Activated T-cell treated with anti-CD3 and anti-CD28 coated beads, Interleukin-2, amount 50 U/mL, for 24 hours (primary cell): ENCODE measurements around the gene BGLAP.

Experiments used
- DNase-seq: peaks from one replicate; pipeline ENCODE4 v3.0.0-alpha.2; 2020
- H3K27ac Mint-ChIP-seq: 2 replicates; pipeline ENCODE4 v1.8.0; 2020; ENCODE audit warnings: mild to moderate bottlenecking, mixed read lengths
- H3K27me3 Mint-ChIP-seq: 2 replicates; pipeline ENCODE4 v1.8.0; 2020; ENCODE audit warnings: mixed read lengths
- H3K36me3 Mint-ChIP-seq: 2 replicates; pipeline ENCODE4 v1.8.0; 2020; ENCODE audit warnings: low read depth, mixed read lengths
- H3K4me1 Mint-ChIP-seq: 2 replicates; pipeline ENCODE4 v1.8.0; 2020; ENCODE audit warnings: low read depth, mixed read lengths
- H3K4me3 Mint-ChIP-seq: 2 replicates; pipeline ENCODE4 v1.8.0; 2020; ENCODE audit warnings: mild to moderate bottlenecking, moderate library complexity, mixed read lengths
- H3K9me3 Mint-ChIP-seq: 2 replicates; pipeline ENCODE4 v1.8.0; 2020; ENCODE audit warnings: mixed read lengths

BGLAP gene

GRCh38 chr1:156241926-156242325 is at the start of gene BGLAP:
TSS of gene BGLAP (plus strand) at chr1:156242184. CDS start at chr1:156242232, 48 bp downstream.
- H3K9me3 Mint-ChIP-seq: no peaks in the 10 kb centered on the region
- H3K27me3 Mint-ChIP-seq: no peaks in the 10 kb centered on the region
- no peak within 1 kb of the TSS for H3K4me3 Mint-ChIP-seq
- no peak for DNase-seq
- H3K36me3 Mint-ChIP-seq: peaks cover 56% of the 10 kb centered on the region
- peaks cover 30% of the 10 kb centered on the region for H3K4me1 Mint-ChIP-seq
- H3K27ac Mint-ChIP-seq: peak within 1 kb of the TSS; percentile 63

- no peaks in the 10 kb centered on the region for H3K27me3 Mint-ChIP-seq
- H3K36me3 Mint-ChIP-seq: peaks cover 59% of the 10 kb centered on the region
- DNase-seq: no peak
- H3K4me1 Mint-ChIP-seq: peaks cover 60% of the 10 kb centered on the region
- peak overlapping the region; percentile 99 for H3K27ac Mint-ChIP-seq
- no peaks in the 10 kb centered on the region for H3K9me3 Mint-ChIP-seq
- H3K4me3 Mint-ChIP-seq: no peak overlapping the region
These were observed 48.8 kb upstream of the BGLAP start for GRCh38 chr1:156193208-156193487.

DNA sequence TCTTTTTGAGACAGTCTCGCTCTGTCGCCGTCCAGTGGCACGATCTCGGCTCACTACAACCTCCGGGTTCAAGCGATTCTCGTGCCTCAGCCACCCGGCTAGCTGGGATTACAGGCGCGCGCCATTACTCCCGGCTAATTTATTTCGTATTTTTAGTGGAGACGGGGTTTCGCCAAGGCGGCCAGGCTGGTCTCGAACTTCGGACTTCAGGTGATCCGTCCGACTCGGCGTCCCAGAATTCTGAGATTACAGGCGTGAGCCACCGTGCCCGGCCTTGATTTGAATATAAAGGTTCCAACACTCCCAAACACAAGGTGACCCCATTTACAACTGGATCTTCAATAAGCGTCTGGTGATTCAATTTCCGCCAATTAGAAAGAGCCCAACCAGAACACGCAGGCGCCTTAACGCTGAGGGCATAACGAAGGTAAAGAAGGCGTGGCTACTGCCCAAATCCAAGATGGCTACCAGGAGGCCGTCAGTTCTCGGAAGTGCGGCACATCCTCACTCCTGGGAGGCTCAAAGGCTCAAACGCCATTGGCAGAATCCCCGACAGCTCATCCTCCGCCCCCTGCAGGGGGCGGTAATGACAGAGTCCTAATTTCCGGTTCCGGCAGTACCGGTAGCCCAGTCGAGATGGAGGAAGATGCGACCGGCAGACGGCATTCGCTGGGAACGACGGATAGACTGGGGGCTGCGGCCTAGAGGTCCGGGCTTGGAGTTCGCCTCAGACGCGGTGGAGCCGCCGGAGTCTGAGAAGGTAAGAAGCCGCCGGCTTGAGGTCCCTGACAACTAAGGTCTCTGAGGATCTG is 48.3 kb upstream of the BGLAP start, which contains the start of gene SLC25A44:
Gene SLC25A44 (plus strand): TSS at position 617 of the 812 bp plus-strand sequence. CDS start 5,744 bp downstream, outside the sequence.
- peaks cover 65% of the 10 kb centered on the region for H3K4me1 Mint-ChIP-seq
- H3K4me3 Mint-ChIP-seq: no peak within 1 kb of the TSS
- peaks cover 64% of the 10 kb centered on the region for H3K36me3 Mint-ChIP-seq
- DNase-seq: peak; percentile 95
- H3K27me3 Mint-ChIP-seq: no peaks in the 10 kb centered on the region
- peak within 1 kb of the TSS; percentile 99 for H3K27ac Mint-ChIP-seq
- H3K9me3 Mint-ChIP-seq: no peaks in the 10 kb centered on the region

- Mint-ChIP-seq H3K36me3 (peaks cover 66% of the 10 kb centered on the region), H3K9me3 (no peaks in the 10 kb centered on the region), H3K4me1 (peaks cover 71% of the 10 kb centered on the region), H3K27me3 (no peaks in the 10 kb centered on the region), H3K27ac (peak overlapping the region; percentile 99), H3K4me3 (no peak overlapping the region)
- no peak for DNase-seq
These were observed 47.7 kb upstream of the BGLAP start for GRCh38 chr1:156194300-156194652.

GRCh38 chr1:156195853-156196252 is 46.1 kb upstream of the BGLAP start:
- DNase-seq: no peak
- Mint-ChIP-seq H3K4me3 (no peak overlapping the region), H3K9me3 (no peaks in the 10 kb centered on the region), H3K4me1 (peaks cover 85% of the 10 kb centered on the region), H3K27ac (peak overlapping the region; percentile 99), H3K36me3 (peaks cover 79% of the 10 kb centered on the region), H3K27me3 (no peaks in the 10 kb centered on the region)

DNA sequence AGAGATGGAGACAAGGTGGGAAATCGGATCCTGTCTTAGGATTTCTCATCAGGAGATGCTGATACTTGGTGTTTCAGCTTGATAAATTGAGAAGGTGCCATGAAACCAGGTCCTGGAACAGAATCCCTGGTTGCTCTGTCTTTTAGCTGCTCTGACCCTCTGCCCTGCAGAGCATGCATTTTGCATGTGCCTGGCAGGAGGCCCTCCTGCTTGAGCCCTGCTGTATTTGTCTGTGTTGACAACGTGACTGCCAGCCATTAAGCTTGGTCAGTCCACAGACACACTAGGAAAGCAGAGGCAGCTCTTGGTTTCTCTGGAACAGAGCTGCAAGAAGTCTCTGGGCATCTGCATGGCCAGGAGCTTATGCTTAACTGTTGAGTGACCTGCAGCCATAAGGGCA is 45.5 kb upstream of the BGLAP start:
- H3K4me3 Mint-ChIP-seq: no peak overlapping the region
- H3K27me3 Mint-ChIP-seq: no peaks in the 10 kb centered on the region
- H3K9me3 Mint-ChIP-seq: no peaks in the 10 kb centered on the region
- peaks cover 79% of the 10 kb centered on the region for H3K36me3 Mint-ChIP-seq
- H3K27ac Mint-ChIP-seq: peak overlapping the region; percentile 99
- DNase-seq: peak; percentile 17
- peaks cover 85% of the 10 kb centered on the region for H3K4me1 Mint-ChIP-seq

GRCh38 chr1:156198831-156199349 is 43.1 kb upstream of the BGLAP start:
- Mint-ChIP-seq H3K36me3 (peaks cover 70% of the 10 kb centered on the region), H3K9me3 (no peaks in the 10 kb centered on the region), H3K27ac (no peak overlapping the region), H3K27me3 (no peaks in the 10 kb centered on the region), H3K4me3 (no peak overlapping the region), H3K4me1 (peaks cover 66% of the 10 kb centered on the region)
- no peak for DNase-seq

- no peak for DNase-seq
- peaks cover 60% of the 10 kb centered on the region for H3K4me1 Mint-ChIP-seq
- no peaks in the 10 kb centered on the region for H3K27me3 Mint-ChIP-seq
- no peak overlapping the region for H3K4me3 Mint-ChIP-seq
- H3K36me3 Mint-ChIP-seq: peaks cover 70% of the 10 kb centered on the region
- H3K27ac Mint-ChIP-seq: no peak overlapping the region
- H3K9me3 Mint-ChIP-seq: no peaks in the 10 kb centered on the region
These were observed 41.9 kb upstream of the BGLAP start for GRCh38 chr1:156200044-156200443.

DNA sequence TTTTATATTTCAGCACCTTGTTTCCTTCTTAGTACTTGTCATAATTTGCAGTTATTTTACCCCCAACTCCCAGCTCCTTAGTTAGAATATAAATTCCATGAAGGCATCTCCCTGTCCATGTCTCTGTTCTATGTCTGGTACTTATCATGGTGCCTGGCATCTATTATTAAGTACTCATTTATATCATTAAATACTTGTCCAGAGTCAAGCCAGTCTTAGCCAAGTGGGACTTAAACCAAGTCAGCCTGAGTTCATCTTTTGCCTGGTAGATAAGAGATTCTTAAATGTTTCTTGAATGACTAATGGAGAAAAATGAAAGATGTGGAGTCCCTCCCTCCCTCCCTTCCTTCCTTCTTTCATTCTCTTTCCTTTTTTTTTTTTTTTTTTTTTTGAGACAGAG is 38.7 kb upstream of the BGLAP start:
- DNase-seq: no peak
- Mint-ChIP-seq H3K4me3 (no peak overlapping the region), H3K27ac (no peak overlapping the region), H3K9me3 (no peaks in the 10 kb centered on the region), H3K27me3 (no peaks in the 10 kb centered on the region), H3K36me3 (peaks cover 68% of the 10 kb centered on the region), H3K4me1 (peaks cover 36% of the 10 kb centered on the region)

DNA sequence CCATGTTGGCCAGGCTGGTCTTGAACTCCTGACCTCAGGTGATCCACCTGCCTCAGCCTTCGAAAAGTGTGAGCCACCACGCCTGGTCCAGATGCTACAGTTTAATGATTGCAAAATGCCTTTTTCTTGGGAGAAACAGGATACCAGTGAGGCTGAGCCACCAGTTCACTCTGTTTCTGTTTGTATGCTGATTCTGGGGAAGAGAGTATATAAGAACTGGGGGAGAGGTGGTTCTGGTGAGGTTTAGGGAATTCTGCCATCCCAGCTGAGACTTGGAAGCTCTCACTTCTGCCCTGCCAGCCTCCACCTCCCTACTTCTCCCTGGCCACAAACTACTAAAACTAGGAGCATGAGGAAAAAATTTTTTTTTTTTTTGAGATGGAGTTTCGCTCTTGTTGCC is 37.3 kb upstream of the BGLAP start:
- Mint-ChIP-seq H3K27me3 (no peaks in the 10 kb centered on the region), H3K36me3 (peaks cover 68% of the 10 kb centered on the region), H3K9me3 (no peaks in the 10 kb centered on the region), H3K4me1 (peaks cover 22% of the 10 kb centered on the region), H3K27ac (peak overlapping the region; percentile 47), H3K4me3 (no peak overlapping the region)
- no peak for DNase-seq

DNA sequence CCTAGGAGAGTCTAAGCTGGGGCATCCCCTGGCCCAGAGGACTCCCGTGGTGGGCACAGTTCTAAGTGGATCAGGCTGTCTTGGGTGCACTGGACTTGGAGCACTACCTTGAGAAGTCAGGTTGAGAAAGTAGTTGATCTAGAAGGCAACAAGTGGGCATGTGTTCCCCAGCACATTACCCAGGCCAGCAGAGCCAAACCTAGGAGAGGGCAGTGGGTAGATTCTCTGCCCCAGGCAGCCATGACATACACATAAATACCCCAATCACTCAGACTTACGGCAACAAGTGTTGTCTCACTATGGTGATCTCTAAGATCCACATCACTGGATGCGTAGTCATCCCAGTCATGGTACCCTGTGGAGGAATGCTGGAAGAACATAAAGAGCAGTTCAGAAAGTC is 30.7 kb upstream of the BGLAP start:
- H3K4me3 Mint-ChIP-seq: no peak overlapping the region
- H3K4me1 Mint-ChIP-seq: peaks cover 31% of the 10 kb centered on the region
- H3K36me3 Mint-ChIP-seq: peaks cover 96% of the 10 kb centered on the region
- H3K9me3 Mint-ChIP-seq: no peaks in the 10 kb centered on the region
- H3K27me3 Mint-ChIP-seq: no peaks in the 10 kb centered on the region
- DNase-seq: no peak
- peak overlapping the region; percentile 97 for H3K27ac Mint-ChIP-seq

DNA sequence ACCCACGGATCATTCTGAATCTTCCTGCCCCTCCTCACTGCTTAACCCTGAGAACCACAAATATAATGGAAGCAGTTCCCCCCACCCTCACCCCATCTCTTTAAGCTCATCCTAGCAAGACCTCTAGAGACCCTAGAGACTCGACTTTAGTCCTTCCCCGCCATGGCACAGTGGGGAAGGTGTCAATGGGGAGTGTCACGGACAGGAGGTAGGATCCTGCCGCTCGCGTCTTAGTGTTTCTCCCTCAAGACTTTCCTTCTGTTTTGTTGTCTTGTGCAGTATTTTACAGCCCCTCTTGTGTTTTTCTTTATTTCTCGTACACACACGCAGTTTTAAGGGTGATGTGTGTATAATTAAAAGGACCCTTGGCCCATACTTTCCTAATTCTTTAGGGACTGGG is 29.9 kb upstream of the BGLAP start:
- H3K27me3 Mint-ChIP-seq: no peaks in the 10 kb centered on the region
- peaks cover 90% of the 10 kb centered on the region for H3K36me3 Mint-ChIP-seq
- peaks cover 34% of the 10 kb centered on the region for H3K4me1 Mint-ChIP-seq
- H3K27ac Mint-ChIP-seq: peak overlapping the region; percentile 97
- peak overlapping the region; percentile 95 for H3K4me3 Mint-ChIP-seq
- no peak for DNase-seq
- H3K9me3 Mint-ChIP-seq: no peaks in the 10 kb centered on the region

- no peaks in the 10 kb centered on the region for H3K27me3 Mint-ChIP-seq
- H3K36me3 Mint-ChIP-seq: peaks cover 90% of the 10 kb centered on the region
- peak; percentile 98 for DNase-seq
- peaks cover 43% of the 10 kb centered on the region for H3K4me1 Mint-ChIP-seq
- H3K9me3 Mint-ChIP-seq: no peaks in the 10 kb centered on the region
- peak within 1 kb of the TSS; percentile 95 for H3K4me3 Mint-ChIP-seq
- H3K27ac Mint-ChIP-seq: peak within 1 kb of the TSS; percentile 97
These were observed 28.9 kb upstream of the BGLAP start, which contains the start of gene PMF1 for GRCh38 chr1:156212833-156213643. TSS of gene PMF1 (plus strand) at chr1:156213007. CDS start at chr1:156213016, 9 bp downstream.

- H3K9me3 Mint-ChIP-seq: no peaks in the 10 kb centered on the region
- peak overlapping the region; percentile 97 for H3K27ac Mint-ChIP-seq
- peaks cover 88% of the 10 kb centered on the region for H3K36me3 Mint-ChIP-seq
- DNase-seq: no peak
- no peaks in the 10 kb centered on the region for H3K27me3 Mint-ChIP-seq
- peaks cover 48% of the 10 kb centered on the region for H3K4me1 Mint-ChIP-seq
- H3K4me3 Mint-ChIP-seq: peak overlapping the region; percentile 95
These were observed 28.4 kb upstream of the BGLAP start for GRCh38 chr1:156213644-156213966.
